Measurements from ENCODE around the gene CFAP69.

DNA sequence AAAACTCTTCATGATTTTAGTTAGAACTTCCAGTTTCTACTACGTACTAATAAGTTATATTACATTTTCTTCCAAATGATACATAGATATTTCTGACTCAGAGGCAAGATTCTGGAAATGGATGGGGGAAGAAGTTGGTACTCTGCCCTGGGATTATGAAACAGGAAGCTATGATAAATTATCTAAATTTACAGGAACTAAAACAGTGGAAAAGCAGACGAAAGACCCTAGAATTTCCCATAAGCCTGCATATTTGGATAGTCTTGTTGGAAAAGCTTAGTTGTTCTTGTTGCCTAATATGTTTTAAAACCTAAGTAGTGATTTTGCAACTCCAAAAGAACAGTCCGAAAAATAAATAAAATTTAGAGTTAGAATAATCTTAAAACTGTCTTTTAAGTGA, 21.8 kb downstream of the CFAP69 start:
- TF ChIP-seq MYC (IDR thresholded peaks at IDR 0.05; ENCODE audit: low read depth, low read length): no peak
- no peak for TF ChIP-seq POLR2A (IDR thresholded peaks at IDR 0.05; ENCODE audit: extremely low read depth, insufficient read length)
- TF ChIP-seq, protein P1, sequence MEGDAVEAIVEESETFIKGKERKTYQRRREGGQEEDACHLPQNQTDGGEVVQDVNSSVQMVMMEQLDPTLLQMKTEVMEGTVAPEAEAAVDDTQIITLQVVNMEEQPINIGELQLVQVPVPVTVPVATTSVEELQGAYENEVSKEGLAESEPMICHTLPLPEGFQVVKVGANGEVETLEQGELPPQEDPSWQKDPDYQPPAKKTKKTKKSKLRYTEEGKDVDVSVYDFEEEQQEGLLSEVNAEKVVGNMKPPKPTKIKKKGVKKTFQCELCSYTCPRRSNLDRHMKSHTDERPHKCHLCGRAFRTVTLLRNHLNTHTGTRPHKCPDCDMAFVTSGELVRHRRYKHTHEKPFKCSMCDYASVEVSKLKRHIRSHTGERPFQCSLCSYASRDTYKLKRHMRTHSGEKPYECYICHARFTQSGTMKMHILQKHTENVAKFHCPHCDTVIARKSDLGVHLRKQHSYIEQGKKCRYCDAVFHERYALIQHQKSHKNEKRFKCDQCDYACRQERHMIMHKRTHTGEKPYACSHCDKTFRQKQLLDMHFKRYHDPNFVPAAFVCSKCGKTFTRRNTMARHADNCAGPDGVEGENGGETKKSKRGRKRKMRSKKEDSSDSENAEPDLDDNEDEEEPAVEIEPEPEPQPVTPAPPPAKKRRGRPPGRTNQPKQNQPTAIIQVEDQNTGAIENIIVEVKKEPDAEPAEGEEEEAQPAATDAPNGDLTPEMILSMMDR (IDR thresholded peaks at IDR 0.05; ENCODE audit: low read depth, low read length): no peak
- TF ChIP-seq, protein P2, sequence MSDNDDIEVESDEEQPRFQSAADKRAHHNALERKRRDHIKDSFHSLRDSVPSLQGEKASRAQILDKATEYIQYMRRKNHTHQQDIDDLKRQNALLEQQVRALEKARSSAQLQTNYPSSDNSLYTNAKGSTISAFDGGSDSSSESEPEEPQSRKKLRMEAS (IDR thresholded peaks at IDR 0.05; ENCODE audit: low read depth, low read length): no peak
